ENCODE measurements around the gene DPT.

DPT gene

DNA sequence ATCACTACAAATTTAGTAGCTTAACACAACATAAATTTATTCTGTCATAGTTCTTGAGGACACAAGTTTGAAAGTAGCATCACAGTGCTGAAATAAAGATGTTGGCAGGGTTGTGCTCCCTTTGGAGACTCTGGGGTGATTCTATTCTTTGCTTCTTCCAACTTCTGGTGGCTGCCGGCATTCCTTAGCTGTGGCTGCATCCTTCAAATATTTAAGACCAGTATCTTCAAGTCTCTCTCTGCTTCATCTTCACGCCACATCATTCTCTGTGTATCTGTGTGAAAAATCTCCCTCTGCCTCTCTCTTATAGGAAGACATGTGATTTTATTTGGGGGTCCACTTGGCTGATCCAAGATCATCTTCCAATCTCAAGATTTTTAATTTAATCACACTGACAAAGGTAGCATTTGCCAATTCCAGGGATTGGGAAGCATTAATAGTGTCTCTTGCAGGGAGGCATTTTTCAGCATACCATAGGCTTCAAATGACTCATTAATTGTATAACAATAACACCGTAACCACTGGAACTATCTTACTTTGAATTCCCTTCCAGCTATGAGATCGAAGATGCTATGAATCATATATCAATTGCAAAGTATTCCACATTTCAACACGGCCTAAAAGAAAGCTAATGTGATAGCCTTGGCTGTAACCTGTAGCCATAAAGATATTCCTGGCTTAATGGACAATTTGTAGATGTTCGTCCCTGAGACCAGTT, 74.6 kb downstream of the DPT start:
- no peak for DNase-seq

DNA sequence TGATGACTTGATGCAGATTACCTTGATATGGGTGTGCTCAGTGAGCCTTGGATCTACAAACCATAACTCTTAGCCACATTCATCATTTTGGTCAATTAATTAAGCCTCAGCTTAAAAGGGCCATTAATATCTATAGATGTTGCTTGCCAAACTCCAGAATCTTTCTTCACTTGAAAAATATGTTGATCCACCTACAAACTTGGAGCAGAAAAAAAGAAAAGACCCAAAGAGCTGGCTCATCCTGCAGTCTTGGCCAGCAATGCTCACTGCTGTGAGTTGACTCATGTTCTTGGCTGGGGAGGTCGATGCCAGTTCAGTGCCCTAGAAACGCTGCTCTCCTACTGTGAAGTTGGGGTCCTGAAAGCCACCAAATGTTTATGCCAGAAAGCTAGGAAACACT, 75.4 kb downstream of the DPT start:
- no peak for DNase-seq

DNA sequence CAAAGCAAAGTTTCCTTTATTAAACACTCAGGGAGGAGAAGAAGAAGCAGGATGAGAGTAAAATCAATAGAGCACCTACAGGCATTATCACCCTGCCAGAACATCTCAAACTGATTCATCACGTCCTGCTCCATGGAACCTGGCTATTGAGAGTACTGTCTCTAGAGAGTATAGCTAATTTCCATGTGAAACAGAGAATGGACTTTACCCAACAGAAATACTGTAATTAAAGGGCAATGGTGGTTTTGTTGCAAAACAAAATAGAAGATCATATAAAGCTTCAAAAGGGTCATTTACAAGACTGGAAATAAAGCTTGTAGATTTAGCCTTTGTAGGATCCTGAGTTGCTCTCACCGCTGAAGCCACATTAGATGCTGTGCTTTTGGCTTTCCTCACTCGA, 83.3 kb downstream of the DPT start:
- no peak for DNase-seq

All from stimulated activated CD8-positive, alpha-beta memory T cell treated with anti-CD3 and anti-CD28 coated beads, Interleukin-4, amount 100 ng/mL, for 48 hours (primary cell).